Adrenal gland (tissue), 5 donors: ENCODE results near the gene GPATCH4.

ENCODE experiments used
- CTCF ChIP-seq, 6 experiments: fragments of 450-650 bp in 4 of 6; fragments of 200-600 bp in 2 of 6; sonication (generic) in 1 of 6; IDR thresholded peaks; 1 replicate in 5 of 6; 2 replicates in 1 of 6; pipeline versions ENCODE4 v1.5.1 to v1.8.0; 2016 to 2021; ENCODE audit warnings: antibody characterized with exemption in 6 of 6, mild to moderate bottlenecking in 2 of 6, moderate library complexity in 1 of 6
- POLR2A ChIP-seq, 2 donors: fragments of 450-650 bp; IDR thresholded peaks; one replicate each; pipeline ENCODE4 v1.6.1; 2017; ENCODE audit warnings: antibody characterized with exemption in 2 of 2, mild to moderate bottlenecking in 2 of 2, moderate library complexity in 1 of 2
- donor health status: DM: no; HTN: no; CAD: no.

GRCh38 chr1:156616463-156616862 lies 15.2 kb upstream of the GPATCH4 start:
- TF ChIP-seq CTCF (IDR thresholded peaks at IDR 0.05) (peak in 3 of 6 experiments; percentile 15 to 26 (median 17)), POLR2A (IDR thresholded peaks at IDR 0.05) (no peak)
